Left ventricle myocardium inferior (tissue), 1 donor: Measurements from ENCODE around the gene PARD3B. TPM values are rescaled to one million over a fixed set of nuclear protein-coding genes. Genes with fewer than 3 reads are reported as not detected.

Source experiments
- DNase-seq: peaks from one replicate; pipeline ENCODE4 v3.0.0-alpha.2; 2020
- H3K27ac ChIP-seq: fragments of 200-600 bp; replicated peaks from 2 replicates; pipeline ENCODE4 v1.8.0; 2021
- H3K27me3 ChIP-seq: fragments of 200-600 bp; 2 replicates; pipeline ENCODE4 v1.8.0; 2021; ENCODE audit warnings: low read depth
- H3K36me3 ChIP-seq: fragments of 200-600 bp; 2 replicates; pipeline ENCODE4 v1.8.0; 2021
- H3K4me1 ChIP-seq: fragments of 200-600 bp; 2 replicates; pipeline ENCODE4 v1.8.0; 2021
- H3K4me3 ChIP-seq: fragments of 200-600 bp; 2 replicates; pipeline ENCODE4 v1.8.0; 2021; ENCODE audit warnings: mild to moderate bottlenecking, moderate library complexity
- H3K9me3 ChIP-seq: fragments of 200-600 bp; replicated peaks from 2 replicates; pipeline ENCODE4 v1.8.0; 2021
- CTCF ChIP-seq: fragments of 200-600 bp; IDR thresholded peaks from 2 replicates; pipeline ENCODE4 v1.8.0; 2021; ENCODE audit warnings: antibody characterized with exemption, mild to moderate bottlenecking, borderline replicate concordance
- intact Hi-C: fragments of 100-400 bp; cut with micrococcal nuclease; formaldehyde crosslinking; loops from one replicate; pipeline ENCODE4 v1.11.0; 2022
- total RNA-seq: library from RNA; stranded (reverse); fragmentation: NEBNext Ultra II Directional; extraction: Animal tissue kit (Norgen Biotek cat#: 25700); gene quantifications from one replicate; pipeline ENCODE4 v1.2.1, GENCODE V29; 2021
- donor health status: DM: no; HTN: yes; CAD: no; lungs with severe emphysema.

Gene PARD3B
- total RNA-seq, 1 donor from 2014 or later: 9.1 TPM

- Histone ChIP-seq H3K4me3 (no peak overlapping the region), H3K9me3 (peaks cover 4% of the 10 kb centered on the region), H3K4me1 (peaks cover 9% of the 10 kb centered on the region), H3K27ac (no peak overlapping the region), H3K27me3 (no peaks in the 10 kb centered on the region), H3K36me3 (no peaks in the 10 kb centered on the region)
- intact Hi-C loops: no loop called here
- TF ChIP-seq CTCF: no peak
- DNase-seq: no peak
Observed at GRCh38 chr2:204680576-204680975, 135.3 kb downstream of the PARD3B start.

- no peak for DNase-seq
- intact Hi-C loops: no loop called here
- no peaks in the 10 kb centered on the region for H3K36me3 ChIP-seq
- H3K27ac ChIP-seq: no peak overlapping the region
- no peak for TF ChIP-seq CTCF
- peaks cover 4% of the 10 kb centered on the region for H3K9me3 ChIP-seq
- H3K27me3 ChIP-seq: no peaks in the 10 kb centered on the region
- no peak overlapping the region for H3K4me3 ChIP-seq
- H3K4me1 ChIP-seq: peaks cover 9% of the 10 kb centered on the region
Observed at GRCh38 chr2:204681412-204681811, 136.1 kb downstream of the PARD3B start.

- no peak overlapping the region for H3K4me3 ChIP-seq
- no peak overlapping the region for H3K27ac ChIP-seq
- no peaks in the 10 kb centered on the region for H3K36me3 ChIP-seq
- peaks cover 9% of the 10 kb centered on the region for H3K4me1 ChIP-seq
- no peaks in the 10 kb centered on the region for H3K27me3 ChIP-seq
- no peak for TF ChIP-seq CTCF
- intact Hi-C loops: no loop called here
- peaks cover 4% of the 10 kb centered on the region for H3K9me3 ChIP-seq
- no peak for DNase-seq
Observed at GRCh38 chr2:204683384-204683783, 138.1 kb downstream of the PARD3B start.

GRCh38 chr2:204686406-204686805 is 141.1 kb downstream of the PARD3B start:
- no peak for TF ChIP-seq CTCF
- Histone ChIP-seq H3K4me1 (peaks cover 3% of the 10 kb centered on the region), H3K27ac (no peak overlapping the region), H3K4me3 (no peak overlapping the region), H3K27me3 (no peaks in the 10 kb centered on the region), H3K9me3 (no peaks in the 10 kb centered on the region), H3K36me3 (no peaks in the 10 kb centered on the region)
- intact Hi-C loops: no loop called here
- no peak for DNase-seq

- Histone ChIP-seq H3K27ac (no peak overlapping the region), H3K4me3 (no peak overlapping the region), H3K36me3 (no peaks in the 10 kb centered on the region), H3K27me3 (no peaks in the 10 kb centered on the region), H3K9me3 (no peaks in the 10 kb centered on the region), H3K4me1 (peaks cover 13% of the 10 kb centered on the region)
- no peak for TF ChIP-seq CTCF
- intact Hi-C loops: no loop called here
- no peak for DNase-seq
Observed at GRCh38 chr2:204687776-204688175, 142.5 kb downstream of the PARD3B start.
